ENCODE measurements around the gene RBM4.
"Not testable (repeated sequence)": the region's sequence is repeated elsewhere in the genome, so short reads cannot be mapped to it uniquely, and the experiment has no call there.

The RBM4 gene

GRCh38 chr11:66638177-66639065 is at the start of gene RBM4:
RBM4 (plus strand) TSS chr11:66638703; CDS start chr11:66639712, 1,009 bp downstream.
- peak; percentile 99 for DNase-seq (ENCODE audit: low spot score)

DNA sequence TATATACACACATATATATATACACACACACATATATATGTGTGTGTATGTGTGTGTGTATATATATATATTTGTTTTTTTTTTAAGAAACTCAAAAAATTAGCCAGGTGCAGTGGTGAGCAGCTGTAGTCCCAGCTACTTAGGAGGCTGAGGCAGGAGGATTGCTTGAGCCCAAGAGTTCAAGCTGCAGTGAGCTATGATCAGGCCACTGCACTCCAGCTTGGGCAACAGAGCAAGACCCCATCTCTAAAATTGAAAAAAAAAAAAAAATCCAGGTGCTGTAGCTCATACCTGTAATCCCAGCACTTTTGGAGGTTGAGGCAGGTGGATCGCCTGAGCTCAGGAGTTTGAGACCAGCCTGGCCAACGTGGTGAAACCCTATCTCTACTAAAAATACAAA is 49.2 kb upstream of the RBM4 start:
- DNase-seq (ENCODE audit: low spot score), result not testable (repeated sequence)

DNA sequence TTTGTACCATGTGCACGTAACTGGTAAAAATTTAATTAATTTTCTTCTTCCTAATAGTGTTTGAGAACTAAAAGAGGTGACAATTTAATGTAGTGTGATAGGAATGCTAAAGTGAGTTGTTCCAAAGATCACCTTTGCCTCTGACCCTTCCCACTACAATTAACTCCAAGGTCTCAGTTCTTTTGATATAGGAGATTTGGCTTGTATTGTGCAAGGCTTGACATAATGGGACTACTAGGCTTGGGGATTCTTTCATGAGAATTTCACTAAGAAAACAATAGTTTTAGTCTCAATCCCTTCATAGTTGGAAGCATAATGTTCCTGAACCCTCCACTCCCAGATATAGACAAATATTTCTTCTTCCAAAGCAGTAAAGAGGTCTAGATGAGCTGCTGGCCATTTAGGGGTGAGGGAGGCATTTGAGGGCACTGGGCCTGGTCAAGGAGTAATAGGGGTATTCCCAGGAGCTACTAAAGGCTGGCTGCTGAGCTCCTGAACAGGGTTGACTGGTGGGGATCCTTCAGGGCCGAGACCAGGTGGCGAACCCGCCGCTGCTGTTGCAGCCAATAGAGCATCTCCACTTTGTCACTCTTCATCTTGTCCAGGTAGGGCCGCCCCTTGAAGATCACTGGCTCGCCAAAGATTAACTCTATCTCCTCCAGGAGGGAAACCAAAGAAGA is 48.4 kb upstream of the RBM4 start:
- DNase-seq (ENCODE audit: low spot score), result no peak

- no peak for DNase-seq (ENCODE audit: low spot score)
These were observed 47.3 kb upstream of the RBM4 start for GRCh38 chr11:66591175-66591574.

- DNase-seq (ENCODE audit: low spot score), result peak; percentile 99
These were observed 45.8 kb upstream of the RBM4 start, which contains the start of the genes CCDC87 and CCS for GRCh38 chr11:66592457-66593302. CCDC87 (minus strand) TSS chr11:66593063; CDS start chr11:66593015, 48 bp downstream. CCS (plus strand) TSS chr11:66593185; CDS start chr11:66593262, 77 bp downstream.

GRCh38 chr11:66593303-66593635 is 45.2 kb upstream of the RBM4 start:
- DNase-seq (ENCODE audit: low spot score), result no peak

- no peak for DNase-seq (ENCODE audit: low spot score)
These were observed 44.9 kb upstream of the RBM4 start for GRCh38 chr11:66593650-66594049.

DNA sequence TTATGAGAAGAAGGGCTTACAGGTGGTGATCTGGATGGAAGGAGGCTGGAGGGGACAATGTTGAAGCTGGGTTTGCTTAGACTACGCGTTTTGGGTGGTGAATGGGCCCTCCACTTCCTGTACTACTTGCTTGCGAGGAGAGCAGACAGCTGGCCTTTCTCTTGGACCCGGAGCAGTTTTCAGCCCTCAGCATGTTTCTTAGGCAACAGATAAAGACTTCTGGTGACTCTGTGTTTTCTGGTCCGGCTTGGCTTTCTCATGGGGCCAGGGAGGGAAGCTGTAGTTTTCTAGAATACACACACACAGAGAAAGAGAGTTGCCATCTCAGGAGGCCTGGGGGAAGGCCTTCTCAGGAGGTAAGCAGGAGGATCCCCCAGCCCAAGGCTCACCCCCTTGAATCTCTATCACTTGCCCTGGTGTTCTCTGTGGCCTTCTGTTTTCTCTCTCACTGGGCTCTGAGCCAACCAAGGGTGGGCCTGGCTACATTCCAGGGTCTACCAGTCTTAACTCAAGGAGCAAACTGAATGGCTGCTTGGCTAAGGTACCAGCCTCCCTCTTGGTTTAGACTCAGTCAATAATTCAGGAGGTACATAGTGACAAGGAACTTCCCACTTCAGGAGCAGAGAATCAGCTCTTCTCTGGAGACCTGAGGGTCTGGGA is 43.1 kb upstream of the RBM4 start:
- no peak for DNase-seq (ENCODE audit: low spot score)

DNA sequence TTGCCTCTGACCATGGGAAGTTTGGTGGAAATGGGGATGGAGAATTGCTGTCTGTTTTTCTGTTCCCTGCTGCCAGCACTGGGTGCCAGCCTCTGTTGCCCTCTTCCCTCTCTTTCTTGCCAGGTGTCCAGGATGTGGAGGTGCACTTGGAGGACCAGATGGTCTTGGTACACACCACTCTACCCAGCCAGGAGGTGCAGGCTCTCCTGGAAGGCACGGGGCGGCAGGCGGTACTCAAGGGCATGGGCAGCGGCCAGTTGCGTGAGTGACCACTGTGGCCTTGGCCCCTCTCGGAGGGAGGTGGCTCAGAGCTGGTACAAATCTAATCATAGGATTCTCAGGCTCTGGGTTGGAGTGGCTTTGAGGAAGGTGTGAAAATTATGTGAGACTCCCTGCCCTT is 39.5 kb upstream of the RBM4 start:
- no peak for DNase-seq (ENCODE audit: low spot score)

DNA sequence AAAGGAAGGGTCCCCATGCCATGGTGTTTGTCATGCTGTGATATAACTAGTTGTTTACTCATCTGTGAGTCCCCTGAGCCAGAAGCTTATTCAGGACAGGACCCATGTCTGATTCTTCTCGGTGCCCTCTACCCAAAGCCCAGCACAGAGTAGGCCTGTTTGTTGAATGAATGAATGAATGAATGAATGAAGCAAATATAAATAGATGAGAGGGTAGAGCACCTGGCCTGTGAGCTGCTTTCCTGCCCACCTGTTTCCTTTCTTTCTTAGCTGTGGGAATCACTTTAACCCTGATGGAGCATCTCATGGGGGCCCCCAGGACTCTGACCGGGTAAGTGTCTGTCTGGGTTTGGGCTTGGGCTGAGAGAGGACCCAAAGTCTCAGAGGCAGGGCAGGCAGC is 38.3 kb upstream of the RBM4 start:
- no peak for DNase-seq (ENCODE audit: low spot score)

GRCh38 chr11:66600631-66601233 is 37.8 kb upstream of the RBM4 start:
- no peak for DNase-seq (ENCODE audit: low spot score)

- DNase-seq (ENCODE audit: low spot score), result no peak
These were observed 35.4 kb upstream of the RBM4 start for GRCh38 chr11:66603072-66603471.

GRCh38 chr11:66604155-66604554 is 34.3 kb upstream of the RBM4 start:
- no peak for DNase-seq (ENCODE audit: low spot score)

DNA sequence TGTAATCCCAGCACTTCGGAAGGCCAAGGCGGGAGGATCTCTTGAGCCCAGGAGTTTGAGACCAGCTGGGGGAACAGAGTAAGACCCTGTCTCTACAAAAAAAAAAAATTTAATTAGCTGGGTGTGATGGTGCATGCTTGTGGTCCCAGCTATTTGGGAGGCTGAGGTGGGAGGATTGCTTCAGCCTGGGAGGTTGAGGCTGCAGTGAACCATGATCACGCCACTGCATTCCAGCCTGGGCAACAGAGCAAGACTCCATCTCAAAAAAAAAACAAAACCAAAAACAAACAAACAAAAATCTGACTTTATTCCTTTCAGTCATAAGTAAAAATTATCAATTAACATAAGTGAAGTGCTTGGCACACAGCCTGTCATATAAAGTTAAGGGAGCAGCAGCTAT is 31.9 kb upstream of the RBM4 start:
- DNase-seq (ENCODE audit: low spot score), result not testable (repeated sequence)

- DNase-seq (ENCODE audit: low spot score), result no peak
These were observed 31.2 kb upstream of the RBM4 start for GRCh38 chr11:66607126-66607834.

DNA sequence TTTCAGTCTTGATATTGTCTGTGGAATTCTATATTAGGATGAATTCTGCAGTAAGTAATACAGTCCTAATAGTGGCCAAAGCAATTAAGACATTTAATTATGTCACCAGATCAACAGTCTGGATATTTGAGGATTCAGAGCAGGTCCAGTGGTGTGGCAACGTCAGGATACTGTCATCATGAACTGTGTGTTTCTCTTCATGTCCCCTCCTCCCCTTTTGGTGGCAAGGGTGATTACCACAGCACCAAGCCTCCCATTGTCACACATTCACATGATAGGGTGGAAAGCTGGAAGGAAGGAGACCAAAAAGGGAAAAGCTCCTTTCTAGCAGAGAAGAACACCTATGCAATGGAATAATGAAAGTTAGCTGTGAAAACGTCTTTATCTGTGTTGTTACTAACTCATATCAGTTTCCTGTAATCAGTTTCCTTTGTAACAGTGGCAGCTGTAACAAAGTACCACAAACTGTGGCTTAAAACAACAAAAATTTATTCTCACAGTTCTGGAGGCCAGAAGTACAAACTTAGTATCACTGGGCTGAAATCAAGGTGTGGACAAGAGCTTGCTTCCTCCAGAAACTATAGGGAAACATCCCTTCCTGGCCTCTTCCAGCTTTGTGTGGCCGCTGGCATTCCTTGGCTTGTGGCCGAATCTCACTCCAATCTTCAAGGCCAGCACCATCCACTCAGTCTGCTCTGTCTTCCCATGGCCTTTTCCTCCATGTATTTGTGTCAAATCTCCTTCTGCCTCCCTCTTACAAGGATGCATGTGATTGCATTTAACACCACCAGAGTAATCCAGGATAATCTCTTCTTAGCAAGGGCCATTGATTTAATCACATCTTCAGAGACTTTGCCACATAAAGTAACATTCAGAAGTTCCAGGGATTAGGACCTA is 28.5 kb upstream of the RBM4 start:
- DNase-seq (ENCODE audit: low spot score), result no peak

- DNase-seq (ENCODE audit: low spot score), result no peak
These were observed 26.0 kb upstream of the RBM4 start for GRCh38 chr11:66612458-66612857.

- DNase-seq (ENCODE audit: low spot score), result no peak
These were observed 24.4 kb upstream of the RBM4 start for GRCh38 chr11:66614073-66614472.

GRCh38 chr11:66616379-66617154 is 21.9 kb upstream of the RBM4 start, which contains the start of gene RBM14:
RBM14 (plus strand) TSS chr11:66616630; CDS start chr11:66616721, 91 bp downstream.
- peak; percentile 99 for DNase-seq (ENCODE audit: low spot score)

All from CD4-positive, alpha-beta T cell treated with Interleukin-15 for 4 hours (primary cell).